Mammary epithelial cell (primary cell): ENCODE measurements around the gene GRIN2A.

Experiments
- EZH2 ChIP-seq: IDR thresholded peaks from 2 replicates; pipeline ENCODE4 v1.6.1; 2012; ENCODE audit warnings: low read length, inconsistent platforms, borderline replicate concordance
- TF ChIP-seq, protein P1 (sequence below), 2 donors: IDR thresholded peaks in 1 of 2; conservative IDR thresholded peaks in 1 of 2; 2 replicates each; pipeline ENCODE4 v1.5.1; 2011 to 2012; ENCODE audit warnings: inconsistent platforms in 2 of 2, low read length in 2 of 2, mild to moderate bottlenecking in 2 of 2, control low read depth in 1 of 2, low read depth in 1 of 2; ENCODE audit not compliant: insufficient read depth in 1 of 2; ENCODE audit errors: extremely low read depth in 1 of 2

DNA sequence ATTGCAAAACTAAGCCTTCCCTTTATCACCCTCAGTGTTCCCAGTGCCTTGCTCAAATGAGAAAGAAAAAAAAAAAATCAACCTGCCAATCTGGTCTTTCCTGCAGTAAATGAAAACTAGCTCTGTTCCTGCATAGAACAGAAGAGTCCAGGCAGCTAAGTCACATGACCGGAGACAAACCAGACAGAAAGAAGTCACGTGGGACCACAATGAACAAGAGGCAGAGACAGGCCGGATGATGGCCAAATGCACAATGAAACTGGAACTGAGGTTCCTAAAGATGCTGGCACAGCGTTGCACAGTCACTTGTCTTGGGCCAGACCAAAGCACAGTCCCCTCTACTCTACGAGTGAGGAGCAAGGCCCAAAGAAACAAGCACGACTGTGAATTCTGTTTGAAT, 172.5 kb downstream of the GRIN2A start:
- TF ChIP-seq, protein P1, sequence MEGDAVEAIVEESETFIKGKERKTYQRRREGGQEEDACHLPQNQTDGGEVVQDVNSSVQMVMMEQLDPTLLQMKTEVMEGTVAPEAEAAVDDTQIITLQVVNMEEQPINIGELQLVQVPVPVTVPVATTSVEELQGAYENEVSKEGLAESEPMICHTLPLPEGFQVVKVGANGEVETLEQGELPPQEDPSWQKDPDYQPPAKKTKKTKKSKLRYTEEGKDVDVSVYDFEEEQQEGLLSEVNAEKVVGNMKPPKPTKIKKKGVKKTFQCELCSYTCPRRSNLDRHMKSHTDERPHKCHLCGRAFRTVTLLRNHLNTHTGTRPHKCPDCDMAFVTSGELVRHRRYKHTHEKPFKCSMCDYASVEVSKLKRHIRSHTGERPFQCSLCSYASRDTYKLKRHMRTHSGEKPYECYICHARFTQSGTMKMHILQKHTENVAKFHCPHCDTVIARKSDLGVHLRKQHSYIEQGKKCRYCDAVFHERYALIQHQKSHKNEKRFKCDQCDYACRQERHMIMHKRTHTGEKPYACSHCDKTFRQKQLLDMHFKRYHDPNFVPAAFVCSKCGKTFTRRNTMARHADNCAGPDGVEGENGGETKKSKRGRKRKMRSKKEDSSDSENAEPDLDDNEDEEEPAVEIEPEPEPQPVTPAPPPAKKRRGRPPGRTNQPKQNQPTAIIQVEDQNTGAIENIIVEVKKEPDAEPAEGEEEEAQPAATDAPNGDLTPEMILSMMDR (conservative IDR thresholded peaks at IDR 0.05 in 1 of 2, IDR thresholded peaks at IDR 0.05 in 1 of 2; ENCODE audit: extremely low read depth in 1 of 2, insufficient read depth in 1 of 2, low read depth in 1 of 2, low read length in 2 of 2), result no peak
- no peak for TF ChIP-seq EZH2
